SK-N-MC (cell line): ENCODE results near the gene CRACR2B.

ENCODE experiments used
- EZH2 ChIP-seq: fragments of 200-600 bp; sonication (generic); IDR thresholded peaks from one replicate; pipeline ENCODE4 v1.6.1; 2017; ENCODE audit warnings: antibody characterized with exemption
- FOXP2 ChIP-seq: optimal IDR thresholded peaks from 2 replicates; pipeline ENCODE3; 2011; ENCODE audit warnings: mild to moderate bottlenecking, moderate library complexity; ENCODE audit not compliant: insufficient read depth; ENCODE audit errors: extremely low read length, control extremely low read depth
- POLR2AphosphoS5 ChIP-seq: IDR thresholded peaks from 2 replicates; pipeline ENCODE4 v1.6.1; 2012; ENCODE audit warnings: mild to moderate bottlenecking, low read depth, low read length, borderline replicate concordance

DNA sequence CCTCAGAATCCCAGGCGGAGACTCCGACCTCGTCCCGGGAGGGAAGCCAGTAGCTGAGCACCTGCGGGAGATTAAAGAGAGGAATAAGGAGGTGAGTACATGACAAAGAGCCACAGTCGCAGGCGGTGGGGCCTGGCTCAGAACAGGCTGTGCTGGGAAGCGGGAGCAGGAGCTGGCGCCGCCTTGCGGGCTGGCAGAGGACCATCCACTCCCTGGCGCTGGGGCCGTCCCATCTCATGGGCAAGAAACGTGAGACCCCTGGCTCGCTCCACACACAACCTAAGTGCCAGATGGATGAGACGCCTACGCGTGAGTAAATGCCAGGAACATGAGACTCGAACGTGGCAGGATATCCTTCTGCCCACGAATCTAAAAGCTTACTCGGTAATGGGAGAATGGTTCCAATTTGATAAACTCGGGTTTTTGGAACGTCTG, 44.1 kb upstream of the CRACR2B start:
- TF ChIP-seq EZH2 (no peak), POLR2AphosphoS5 (peak; percentile 13; the same call in 1 of the 2 replicates), FOXP2 (no peak)
